COLO829 (cell line): Measurements from ENCODE around the gene AP1S3.
"Not testable (repeated sequence)": the region's sequence is repeated elsewhere in the genome, so short reads cannot be mapped to it uniquely, and the experiment has no call there.

Source experiments
- DNase-seq: peaks from one replicate; pipeline ENCODE4 v3.0.0; 2012; ENCODE audit warnings: low spot score

Gene AP1S3

DNA sequence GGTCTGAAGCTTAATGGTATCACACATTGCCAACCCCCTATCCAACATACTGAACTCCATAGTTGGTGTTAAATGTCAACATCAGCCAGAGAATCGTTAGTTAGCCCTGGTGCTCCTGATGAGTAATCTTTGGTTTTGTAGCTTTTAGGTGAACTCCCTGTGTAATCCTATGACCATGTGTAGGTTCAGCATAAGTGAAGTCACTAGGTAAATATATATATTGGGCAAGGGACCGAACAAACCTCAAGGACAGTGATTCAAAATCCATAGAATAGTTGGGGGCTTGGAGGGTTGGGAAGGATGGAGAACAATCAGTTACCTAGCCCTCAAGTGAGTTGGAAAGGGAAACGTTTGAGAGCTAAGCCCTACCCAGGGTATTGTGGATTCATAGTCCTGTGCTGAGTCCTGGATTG lies 16.0 kb upstream of the AP1S3 start:
- DNase-seq: no peak

DNA sequence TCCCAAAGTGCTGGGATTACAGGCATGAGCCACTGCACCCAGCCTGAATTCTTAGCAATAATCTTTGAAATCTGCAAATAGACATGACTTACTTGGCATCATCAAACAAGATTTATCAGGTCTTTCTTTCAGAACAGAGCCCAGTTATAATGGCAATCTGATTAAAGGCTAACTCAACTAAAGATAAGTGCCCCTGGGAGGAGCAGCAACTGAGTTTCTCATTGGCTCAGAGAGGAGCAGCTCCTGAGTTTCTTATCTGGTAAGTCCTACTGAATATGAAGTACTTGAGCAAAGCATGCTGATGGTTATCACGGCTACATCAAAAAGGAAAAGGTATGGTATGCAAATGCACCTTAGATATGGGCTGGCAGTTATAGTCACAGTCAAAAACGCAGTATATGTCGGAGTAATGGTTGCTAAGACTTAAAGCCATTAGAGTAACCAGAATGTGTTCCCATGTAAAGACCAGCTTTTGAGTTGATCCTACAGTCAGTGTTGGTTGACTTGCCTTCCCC lies 15.0 kb upstream of the AP1S3 start:
- DNase-seq: no peak

- no peak for DNase-seq
These were observed 10.0 kb upstream of the AP1S3 start for GRCh38 chr2:223847410-223847809.

- no peak for DNase-seq
These were observed 9.1 kb upstream of the AP1S3 start for GRCh38 chr2:223846515-223846914.

DNA sequence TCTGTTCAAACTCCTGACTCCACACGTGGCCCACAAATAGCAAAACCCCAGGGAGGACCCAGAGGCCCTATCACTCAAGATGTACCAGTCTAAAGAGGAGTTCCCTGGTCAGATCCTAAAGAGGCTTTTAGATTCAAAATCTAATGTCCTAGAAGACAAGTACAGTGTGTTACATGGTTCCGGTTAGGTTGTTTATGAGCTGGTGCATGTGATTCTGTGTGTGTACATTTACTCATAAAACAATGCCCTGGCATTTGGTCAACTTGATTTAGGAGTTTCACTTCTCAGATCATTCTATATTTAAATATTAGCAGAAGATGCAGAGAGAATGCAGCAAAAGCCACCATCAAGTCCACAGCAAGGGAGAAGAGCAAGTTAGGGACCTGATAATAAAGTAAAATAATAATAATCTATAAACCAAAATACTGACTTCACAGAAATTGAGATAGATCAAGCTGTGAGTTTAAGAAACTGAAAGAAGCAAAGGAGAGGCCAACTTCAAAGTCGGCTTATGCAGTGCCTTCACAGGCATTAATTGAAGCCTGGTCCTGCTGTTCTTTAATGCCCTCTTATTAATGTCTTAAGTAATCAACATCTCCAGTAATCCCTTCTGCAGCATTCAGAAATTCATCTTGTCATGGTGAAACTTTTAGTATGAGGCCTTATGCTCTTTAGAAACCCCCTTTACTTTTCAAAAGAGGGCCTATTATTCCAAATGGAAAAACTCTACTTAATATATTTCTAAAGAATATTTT lies 4.2 kb upstream of the AP1S3 start:
- DNase-seq: no peak

DNA sequence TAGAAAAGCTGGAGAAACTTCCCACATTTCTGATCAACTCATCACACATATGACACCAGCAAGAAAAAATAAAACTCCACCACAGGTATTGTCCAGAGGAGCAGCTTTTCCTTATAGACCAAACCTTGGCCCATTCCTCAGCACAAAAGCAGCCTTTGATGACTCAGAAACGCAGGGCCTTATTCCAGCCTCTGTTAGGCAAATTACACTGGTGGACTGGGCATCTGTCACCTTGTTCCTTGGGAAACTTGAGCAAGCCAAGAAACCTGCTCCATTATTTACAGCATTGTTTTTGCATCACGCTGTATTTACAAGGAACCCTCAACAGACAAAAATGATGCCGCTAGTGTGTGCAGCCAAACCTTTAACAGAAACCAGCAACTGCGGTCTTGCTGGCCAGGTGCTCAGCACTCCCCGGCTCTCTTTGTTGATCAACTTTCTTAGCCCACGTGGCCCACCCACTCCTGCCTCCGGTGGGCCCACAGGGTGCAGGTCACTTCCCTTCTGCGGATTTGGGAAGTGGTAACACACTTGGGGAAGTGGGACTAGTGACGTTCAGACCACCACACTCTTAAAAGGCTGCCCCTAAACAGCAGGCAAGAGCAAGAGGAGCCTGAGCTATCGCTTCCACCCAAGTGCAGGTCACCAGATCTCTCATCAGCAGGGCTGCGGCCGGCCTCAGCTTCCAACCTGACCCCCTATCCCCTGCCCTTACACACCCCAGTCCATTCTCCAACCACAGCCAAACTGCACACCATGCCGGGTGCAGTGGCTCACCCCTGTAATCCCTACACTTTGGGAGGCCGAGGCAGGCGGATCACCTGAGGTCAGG lies 1.5 kb downstream of the AP1S3 start:
- peak; percentile 35 for DNase-seq

GRCh38 chr2:223834431-223834830 lies 3.0 kb downstream of the AP1S3 start:
- no peak for DNase-seq

- DNase-seq: no peak
These were observed 5.0 kb downstream of the AP1S3 start for GRCh38 chr2:223832241-223832903.

DNA sequence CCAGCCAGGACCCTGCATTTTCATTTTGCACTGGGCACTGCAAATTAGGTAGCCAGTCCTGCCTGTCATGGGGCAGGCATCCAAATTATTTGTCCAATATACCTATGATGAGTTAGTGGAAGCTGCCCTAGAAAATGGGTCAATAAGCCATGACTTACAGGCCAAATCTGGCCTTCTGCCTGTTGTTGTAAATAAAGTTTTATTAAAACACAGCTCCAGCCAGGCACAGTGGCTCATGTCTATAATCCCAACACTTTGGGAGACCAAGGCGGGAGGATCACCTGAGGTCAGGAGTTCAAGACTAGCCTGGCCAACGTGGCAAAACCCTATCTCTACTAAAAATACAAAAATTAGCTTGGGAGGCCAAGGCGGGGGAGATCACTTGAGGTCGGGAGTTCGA lies 8.3 kb downstream of the AP1S3 start:
- DNase-seq: no peak

- DNase-seq: no peak
These were observed 9.1 kb downstream of the AP1S3 start for GRCh38 chr2:223828314-223828713.

- no peak for DNase-seq
These were observed 10.4 kb downstream of the AP1S3 start for GRCh38 chr2:223826995-223827394.

- DNase-seq: no peak
These were observed 13.1 kb downstream of the AP1S3 start for GRCh38 chr2:223824301-223824700.

DNA sequence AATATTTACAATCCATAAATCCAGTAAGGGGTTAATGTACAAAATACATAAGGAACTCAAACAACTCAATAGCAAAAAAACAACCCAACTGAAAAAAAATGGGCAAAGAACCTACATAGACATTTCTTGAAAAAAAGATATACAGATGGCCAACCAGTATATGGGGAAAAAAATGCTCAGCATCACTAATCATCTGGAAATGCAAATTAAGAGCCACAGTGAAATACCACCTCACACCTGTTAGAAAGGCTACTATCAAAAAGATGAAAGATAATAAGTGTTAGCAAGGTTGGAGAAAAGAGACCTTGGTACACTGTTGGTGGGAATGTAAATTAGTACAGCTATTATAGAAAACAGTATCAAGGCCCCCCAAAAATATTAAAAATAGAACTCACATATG lies 14.6 kb downstream of the AP1S3 start:
- no peak for DNase-seq

DNA sequence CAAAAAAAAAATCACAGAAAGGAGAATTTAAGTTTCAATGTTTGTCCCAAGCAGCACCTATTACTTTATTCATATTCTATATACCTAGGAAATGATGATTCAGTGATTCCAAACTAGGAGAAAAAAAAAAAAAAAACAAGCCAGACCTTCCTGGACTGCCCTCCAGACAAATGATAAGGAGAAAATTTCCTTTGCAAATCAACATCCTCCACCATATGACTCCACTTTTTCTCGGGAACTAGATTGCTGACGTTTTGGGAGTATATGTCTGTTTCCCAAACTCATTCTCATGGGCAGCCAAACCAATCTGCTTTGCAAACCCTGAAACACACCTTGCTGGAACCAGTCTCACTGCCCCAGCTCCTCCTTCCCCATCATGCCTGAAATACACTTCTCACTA lies 16.8 kb downstream of the AP1S3 start:
- no peak for DNase-seq

GRCh38 chr2:223819891-223820290 lies 17.5 kb downstream of the AP1S3 start:
- no peak for DNase-seq

DNA sequence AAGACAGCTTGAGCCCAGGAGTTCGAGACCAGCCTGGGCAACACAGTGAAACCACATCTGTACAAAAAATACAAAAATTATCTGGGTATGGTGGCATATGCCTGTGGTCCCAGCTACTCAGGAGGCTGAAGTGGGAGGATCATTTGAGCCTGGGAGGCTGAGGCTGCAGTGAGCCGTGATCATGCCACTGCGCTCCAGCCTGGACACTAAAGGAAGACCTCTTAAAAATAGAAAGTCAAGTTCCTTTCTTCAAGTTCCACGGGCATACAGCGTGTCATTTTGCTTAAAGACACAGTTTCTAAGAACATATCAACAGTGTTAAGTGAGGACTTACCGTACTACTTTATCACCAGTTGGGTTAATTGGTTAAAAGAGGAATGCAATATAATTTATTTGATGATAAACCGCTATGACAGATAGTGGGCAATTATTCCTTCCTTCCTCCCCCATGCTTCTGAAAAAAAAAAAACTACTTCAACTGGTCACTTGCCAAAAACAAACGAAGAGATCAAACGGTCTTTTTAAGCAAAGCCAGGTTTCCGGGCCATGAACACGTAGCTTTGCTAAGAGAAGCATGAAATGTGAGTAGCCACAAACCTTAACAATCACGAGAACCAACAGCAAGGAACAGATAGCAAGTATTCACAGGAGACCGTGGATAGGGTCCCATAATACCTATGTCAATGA lies 21.4 kb downstream of the AP1S3 start:
- DNase-seq: no peak

DNA sequence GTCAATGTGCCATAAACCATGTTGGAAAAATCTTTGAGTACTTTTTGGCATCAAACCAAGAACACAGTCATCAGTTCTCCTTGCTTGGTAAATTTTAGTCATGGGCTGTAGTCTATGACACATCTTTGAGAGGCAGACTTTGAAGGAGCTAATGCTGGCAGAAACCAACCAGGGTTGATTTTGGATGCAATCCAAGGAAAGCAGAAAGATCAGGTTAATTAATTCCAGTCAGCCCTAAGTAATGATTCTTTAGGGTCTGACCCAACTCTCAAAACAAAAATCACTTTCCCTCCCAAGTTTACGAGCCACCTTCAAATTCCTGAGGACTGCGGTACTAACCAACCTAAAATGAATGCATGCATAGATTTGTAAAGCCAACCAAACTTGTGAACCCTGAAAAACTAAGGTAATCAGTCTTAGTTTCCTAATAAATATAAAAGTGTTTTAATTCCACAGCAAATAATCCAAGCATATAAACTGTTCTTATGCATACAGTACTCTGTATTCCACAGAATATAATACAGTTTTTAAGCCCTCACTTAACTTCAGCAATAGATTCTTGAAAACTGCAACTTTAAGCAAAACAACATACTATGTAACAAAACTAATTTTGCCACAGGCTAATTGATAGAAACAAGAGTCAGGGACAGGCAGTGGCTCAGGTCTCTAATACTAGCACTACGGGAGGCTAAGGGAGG lies 22.0 kb downstream of the AP1S3 start:
- DNase-seq: peak; percentile 57

GRCh38 chr2:223814764-223815163 lies 22.6 kb downstream of the AP1S3 start:
- DNase-seq: not testable (repeated sequence)

DNA sequence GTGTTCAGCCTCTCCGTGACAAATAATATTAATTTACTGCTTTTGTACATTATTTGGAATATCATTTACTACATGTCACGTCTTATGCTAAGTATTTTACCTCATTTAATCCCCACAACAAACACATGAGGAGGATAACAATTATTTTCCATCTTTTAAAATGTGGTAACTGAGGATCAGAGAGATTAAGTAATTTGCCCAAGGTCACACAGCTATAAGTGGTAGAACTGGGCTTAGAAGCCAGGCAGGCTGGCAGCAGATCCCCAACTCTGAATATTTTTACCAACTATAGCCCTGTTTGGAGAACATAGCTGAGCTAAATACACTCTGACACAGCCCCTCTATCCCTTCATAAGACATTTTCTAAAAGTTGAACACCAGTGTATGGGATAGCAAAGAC lies 24.1 kb downstream of the AP1S3 start:
- DNase-seq: no peak

- no peak for DNase-seq
These were observed 25.6 kb downstream of the AP1S3 start for GRCh38 chr2:223811757-223812156.

DNA sequence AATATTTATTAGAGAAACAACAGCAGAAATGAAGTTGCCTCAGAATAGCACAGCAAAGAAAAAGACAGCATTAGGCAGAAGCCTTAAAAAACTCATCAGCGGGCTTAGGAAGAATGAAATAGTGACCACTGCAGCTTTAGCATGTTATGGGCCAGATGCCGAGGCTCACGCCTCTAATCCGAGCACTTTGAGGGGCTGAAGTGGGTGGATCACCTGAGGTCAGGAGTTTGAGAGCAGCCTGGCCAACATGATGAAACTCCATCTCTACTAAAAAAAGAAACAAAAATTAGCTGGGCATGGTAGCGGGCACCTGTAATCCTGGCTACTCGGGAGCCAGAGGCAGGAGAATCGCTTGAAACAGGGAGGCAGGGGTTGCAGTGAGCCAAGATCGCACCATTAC lies 32.4 kb downstream of the AP1S3 start:
- no peak for DNase-seq

GRCh38 chr2:223801736-223802135 lies 35.6 kb downstream of the AP1S3 start:
- DNase-seq: no peak
